ENCODE measurements around the gene ARAP1. TPM values are rescaled to one million over a fixed set of nuclear protein-coding genes. Genes with fewer than 3 reads are reported as not detected.

The ARAP1 gene
- total RNA-seq, 1 experiment from 2014 or later = 73.6 TPM

GRCh38 chr11:72665911-72666472 is 86.2 kb downstream of the ARAP1 start:
- ChIA-PET POLR2A (no interaction called here), CTCF (interaction anchor here (0.6 to 1.3 kb wide), 4 partner anchors 67 to 196 kb away, joined by 3 to 4 read pairs (median 3); no protein-coding TSS in a partner anchor)
- no peaks in the 10 kb centered on the region for H3K36me3 ChIP-seq (ENCODE audit: control insufficient read depth, insufficient read depth, low read length)
- ATAC-seq (no peak), DNase-seq (ENCODE audit: low read depth, low spot score) (no peak)
- no peaks in the 10 kb centered on the region for H3K4me1 ChIP-seq (ENCODE audit: control insufficient read depth, insufficient read depth, low read length)
- TF ChIP-seq TCF7L2 (IDR thresholded peaks at IDR 0.05; ENCODE audit: low read depth, low read length) (peak; percentile 71), SIN3A (IDR thresholded peaks at IDR 0.05; ENCODE audit: borderline replicate concordance, insufficient read depth, low read depth, low read length) (no peak)
- intact Hi-C loops (cut with micrococcal nuclease; ENCODE audit: unreplicated experiment) = no loop called here
- BruUV-seq (replicated peaks) = no TSS peak
- H3K4me3 ChIP-seq (ENCODE audit: low read depth in 2 of 2, low read length in 2 of 2) = no peak overlapping the region
- in situ Hi-C loops (cut with HindIII; ENCODE audit: low pct_unique_long_range_greater_than_20kb, low sequenced_read_pairs) = no loop called here
- no peaks in the 10 kb centered on the region for H3K27me3 ChIP-seq (ENCODE audit: control insufficient read depth, insufficient read depth, low read length)
- no peak overlapping the region for H3K27ac ChIP-seq (ENCODE audit: low read length)
- H3K9me3 ChIP-seq (ENCODE audit: control insufficient read depth, insufficient read depth, low read depth, low read length) = no peaks in the 10 kb centered on the region

- in situ Hi-C loops (cut with HindIII; ENCODE audit: low pct_unique_long_range_greater_than_20kb, low sequenced_read_pairs) (no loop called here), intact Hi-C loops (cut with micrococcal nuclease; ENCODE audit: unreplicated experiment) (no loop called here)
- no TSS peak for BruUV-seq (replicated peaks)
- H3K27me3 ChIP-seq (ENCODE audit: control insufficient read depth, insufficient read depth, low read length) = no peaks in the 10 kb centered on the region
- no peak for DNase-seq (ENCODE audit: low read depth, low spot score)
- H3K36me3 ChIP-seq (ENCODE audit: control insufficient read depth, insufficient read depth, low read length) = no peaks in the 10 kb centered on the region
- H3K4me1 ChIP-seq (ENCODE audit: control insufficient read depth, insufficient read depth, low read length) = no peaks in the 10 kb centered on the region
- peak; percentile 21; the same call in 1 of the 2 replicates for ATAC-seq
- no peaks in the 10 kb centered on the region for H3K9me3 ChIP-seq (ENCODE audit: control insufficient read depth, insufficient read depth, low read depth, low read length)
- ChIA-PET CTCF (no interaction called here), POLR2A (no interaction called here)
- no peak overlapping the region for H3K27ac ChIP-seq (ENCODE audit: low read length)
- TF ChIP-seq CTCF (IDR thresholded peaks at IDR 0.05) (no peak), TCF7L2 (IDR thresholded peaks at IDR 0.05; ENCODE audit: low read depth, low read length) (no peak), REST (IDR thresholded peaks at IDR 0.05; ENCODE audit: insufficient read depth in 1 of 2, low read depth in 2 of 2, low read length in 1 of 2) (no peak), SIN3A (IDR thresholded peaks at IDR 0.05; ENCODE audit: borderline replicate concordance, insufficient read depth, low read depth, low read length) (no peak), POLR2AphosphoS5 (IDR thresholded peaks at IDR 0.05; ENCODE audit: low read depth, low read length) (no peak)
- H3K4me3 ChIP-seq (ENCODE audit: low read depth in 2 of 2, low read length in 2 of 2) = no peak overlapping the region
Observed at GRCh38 chr11:72662036-72662435, 90.2 kb downstream of the ARAP1 start.

- CTCF ChIA-PET = no interaction called here
- POLR2A ChIA-PET = no interaction called here
- intact Hi-C loops (cut with micrococcal nuclease; ENCODE audit: unreplicated experiment) (no loop called here), in situ Hi-C loops (cut with HindIII; ENCODE audit: low pct_unique_long_range_greater_than_20kb, low sequenced_read_pairs) (no loop called here)
- H3K27ac ChIP-seq (ENCODE audit: low read length) = no peak overlapping the region
- no peak overlapping the region for H3K4me3 ChIP-seq (ENCODE audit: low read depth in 2 of 2, low read length in 2 of 2)
- DNase-seq (ENCODE audit: low read depth, low spot score) = no peak
- TF ChIP-seq REST (IDR thresholded peaks at IDR 0.05; ENCODE audit: insufficient read depth in 1 of 2, low read depth in 2 of 2, low read length in 1 of 2) = no peak
- no peak for TF ChIP-seq SIN3A (IDR thresholded peaks at IDR 0.05; ENCODE audit: borderline replicate concordance, insufficient read depth, low read depth, low read length)
- TF ChIP-seq POLR2AphosphoS5 (IDR thresholded peaks at IDR 0.05; ENCODE audit: low read depth, low read length) = no peak
- TF ChIP-seq TCF7L2 (IDR thresholded peaks at IDR 0.05; ENCODE audit: low read depth, low read length) = no peak
- no peak for TF ChIP-seq CTCF (IDR thresholded peaks at IDR 0.05)
- no peaks in the 10 kb centered on the region for H3K9me3 ChIP-seq (ENCODE audit: control insufficient read depth, insufficient read depth, low read depth, low read length)
- no peak for ATAC-seq
- H3K36me3 ChIP-seq (ENCODE audit: control insufficient read depth, insufficient read depth, low read length) = no peaks in the 10 kb centered on the region
- H3K27me3 ChIP-seq (ENCODE audit: control insufficient read depth, insufficient read depth, low read length) = no peaks in the 10 kb centered on the region
- H3K4me1 ChIP-seq (ENCODE audit: control insufficient read depth, insufficient read depth, low read length) = no peaks in the 10 kb centered on the region
- BruUV-seq (replicated peaks) = no TSS peak
Observed at GRCh38 chr11:72661486-72661885, 90.7 kb downstream of the ARAP1 start.

All from Panc1 (cell line).